K562 (cell line): Measurements from ENCODE around the gene TOMM6. TPM values are rescaled to one million over a fixed set of nuclear protein-coding genes. Genes with fewer than 3 reads are reported as not detected.

Experiments used
- E2F8 ChIP-seq: fragments of 450-650 bp; IDR thresholded peaks from 2 replicates; pipeline ENCODE4 v1.7.1; 2018; ENCODE audit warnings: mild to moderate bottlenecking, low read depth; ENCODE audit not compliant: partially characterized antibody
- ESRRA ChIP-seq: fragments of 450-650 bp; IDR thresholded peaks from 2 replicates; pipeline ENCODE4 v1.6.1; 2014; ENCODE audit warnings: low read depth, mild to moderate bottlenecking, moderate library complexity, borderline replicate concordance
- GATAD2B ChIP-seq: fragments of 450-650 bp; IDR thresholded peaks from 2 replicates; pipeline ENCODE4 v1.6.1; 2017; ENCODE audit warnings: mild to moderate bottlenecking, borderline replicate concordance
- HDGF ChIP-seq: fragments of 450-650 bp; IDR thresholded peaks from 2 replicates; pipeline ENCODE4 v1.6.1; 2016
- HLTF ChIP-seq: fragments of 450-650 bp; IDR thresholded peaks from 2 replicates; pipeline ENCODE4 v1.6.1; 2016
- HOMEZ ChIP-seq: fragments of 250-450 bp; sonication (Bioruptor Pico); IDR thresholded peaks from 2 replicates; pipeline ENCODE4 v1.4.0; 2020; ENCODE audit warnings: mild to moderate bottlenecking, moderate library complexity
- PREB ChIP-seq: sonication (generic); formaldehyde crosslinking; IDR thresholded peaks from 2 replicates; pipeline ENCODE4 v1.8.1; 2023; ENCODE audit warnings: mild to moderate bottlenecking, missing genetic modification reagents
- RNF219 ChIP-seq: fragments of 250-450 bp; sonication (Bioruptor Pico); IDR thresholded peaks from 2 replicates; pipeline ENCODE4 v1.5.0; 2022; ENCODE audit warnings: mild to moderate bottlenecking
- SIRT6 ChIP-seq: IDR thresholded peaks from one replicate; pipeline ENCODE4 v1.6.1; 2012; ENCODE audit warnings: low read depth, mild to moderate bottlenecking, control low read depth, inconsistent platforms, low read length, moderate library complexity
- TEAD1 ChIP-seq, 2 experiments: fragments of 450-650 bp in 1 of 2; sonication (generic) in 1 of 2; formaldehyde crosslinking; IDR thresholded peaks; 2 replicates each; pipeline versions ENCODE4 v1.4.0 to v1.8.0; 2020 to 2022; ENCODE audit warnings: mild to moderate bottlenecking in 2 of 2, missing genetic modification reagents in 1 of 2
- TRIM25 ChIP-seq: fragments of 450-650 bp; IDR thresholded peaks from 2 replicates; pipeline ENCODE4 v1.7.0; 2016; ENCODE audit warnings: borderline replicate concordance
- ZNF274 ChIP-seq: IDR thresholded peaks from 2 replicates; pipeline ENCODE4 v1.6.1; 2011; ENCODE audit warnings: low read depth, mild to moderate bottlenecking, low read length, moderate library complexity, borderline replicate concordance
- ZNF395 ChIP-seq: fragments of 200-800 bp; sonication (Bioruptor generic); IDR thresholded peaks from 2 replicates; pipeline ENCODE4 v1.6.1; 2017; ENCODE audit warnings: missing genetic modification characterization, missing compliant biosample characterization
- polyA plus RNA-seq, 8 experiments: library from polyadenylated mRNA; depleted of rRNA in 4 of 8; stranded (reverse) in 5 of 8; unstranded in 3 of 8; fragments of >200 nt; fragmentation: Nextera tagmentation in 2 of 8; fragmentation: Illumina TruSeq in 1 of 8; extraction: Ambion mirVana in 2 of 8; extraction: Trizol in 1 of 8; gene quantifications; 2 replicates each; pipeline versions ENCODE4 v1.2.1 to v1.2.3, GENCODE V29; 2011 to 2014; ENCODE audit warnings: inconsistent platforms in 1 of 8, missing spikeins in 1 of 8
- total RNA-seq, 7 experiments: library from RNA; depleted of rRNA in 6 of 7; stranded (reverse); fragments of >200 nt in 6 of 7; fragmentation: Illumina TruSeq in 2 of 7; extraction: Trizol in 2 of 7; gene quantifications; 2 replicates each; pipeline versions ENCODE4 v1.2.1 to v1.2.3, GENCODE V29; 2011 to 2021; ENCODE audit warnings: low replicate concordance in 1 of 7

Gene TOMM6
- total and polyA plus RNA-seq, 9 of the 15 experiments (the other 6 are each of a cell fraction or from before 2014, with no cell fraction given) = 380 to 2,097 (median 1,065) TPM

GRCh38 chr6:41767112-41767833 is 20.2 kb upstream of the TOMM6 start (continued):
- TF ChIP-seq TEAD1 (CRISPR knock-in tag; IDR thresholded peaks at IDR 0.05) = no peak
- no peak for TF ChIP-seq ESRRA
- no peak for TF ChIP-seq SIRT6
- no peak for TF ChIP-seq E2F8
- TF ChIP-seq HOMEZ (CRISPR knock-in tag) = no peak
- no peak for TF ChIP-seq PREB (CRISPR knock-in tag)
- TF ChIP-seq HDGF = 0 out of 2 replicates have a peak, but pooled peaks have one; percentile 2
- no peak; the same call in 1 of the 2 replicates for TF ChIP-seq GATAD2B
- no peak for TF ChIP-seq TRIM25
- TF ChIP-seq HLTF = no peak
- no peak for TF ChIP-seq ZNF395 (CRISPR knock-in tag)
- no peak for TF ChIP-seq ZNF274
- no peak for TF ChIP-seq RNF219 (CRISPR knock-in tag)
